Calu3 (cell line): ENCODE results near the gene FAF2. TPM values are rescaled to one million over a fixed set of nuclear protein-coding genes. Genes with fewer than 3 reads are reported as not detected.
A peak's percentile ranks its signal among the peaks of the same experiment; 100 is the strongest.

ENCODE experiments used
- BruUV-seq: library from RNA; stranded (reverse); fragments of 400-500 nt; replicated peaks from 2 replicates; lab custom pipeline; 2021; lab: Mats Ljungman, UMichigan
- CTCF ChIA-PET: fragments of 300-600 bp; sonication (Branson Sonifier 250); formaldehyde crosslinking; loops from one replicate; lab custom pipeline; 2022; ENCODE audit warnings: antibody characterized with exemption; lab: Charles Lee
- DNase-seq: peaks from one replicate; pipeline ENCODE4 v3.0.0; 2022
- H3K27ac Mint-ChIP-seq: one replicate; pipeline ENCODE4 v1.8.0; 2022; ENCODE audit warnings: mixed read lengths; ENCODE audit not compliant: unreplicated experiment
- H3K27me3 Mint-ChIP-seq: one replicate; pipeline ENCODE4 v1.8.0; 2022; ENCODE audit warnings: mixed read lengths; ENCODE audit not compliant: unreplicated experiment
- H3K36me3 Mint-ChIP-seq: one replicate; pipeline ENCODE4 v1.8.0; 2022; ENCODE audit warnings: mild to moderate bottlenecking, moderate library complexity, mixed read lengths; ENCODE audit not compliant: insufficient read depth, unreplicated experiment
- H3K4me1 Mint-ChIP-seq: one replicate; pipeline ENCODE4 v1.8.0; 2022; ENCODE audit warnings: mild to moderate bottlenecking, low read depth, mixed read lengths; ENCODE audit not compliant: unreplicated experiment
- H3K4me3 Mint-ChIP-seq: one replicate; pipeline ENCODE4 v1.8.0; 2022; ENCODE audit warnings: mild to moderate bottlenecking, low read depth, moderate library complexity, mixed read lengths; ENCODE audit not compliant: unreplicated experiment
- H3K9me3 Mint-ChIP-seq: one replicate; pipeline ENCODE4 v1.8.0; 2022; ENCODE audit warnings: low read depth, mixed read lengths; ENCODE audit not compliant: unreplicated experiment
- intact Hi-C: fragments of 100-400 bp; cut with micrococcal nuclease; formaldehyde crosslinking; loops from one replicate; pipeline ENCODE4 v1.10.0; 2022; ENCODE audit not compliant: unreplicated experiment
- total RNA-seq: library from RNA; stranded (reverse); gene quantifications from 2 replicates; pipeline ENCODE4 v1.2.3, GENCODE V29; 2022
- TF ChIP-seq, protein P1 (sequence below): fragments of 200-600 bp; IDR thresholded peaks from one replicate; pipeline ENCODE4 v1.8.0; 2022; ENCODE audit warnings: antibody characterized with exemption; ENCODE audit not compliant: unreplicated experiment

The FAF2 gene
- total RNA-seq, 1 experiment from 2014 or later: 73.6 TPM

GRCh38 chr5:176426876-176427275 lies 21.3 kb upstream of the FAF2 start:
- Mint-ChIP-seq H3K4me3 (no peak overlapping the region), H3K4me1 (peaks cover 46% of the 10 kb centered on the region), H3K9me3 (no peaks in the 10 kb centered on the region), H3K27me3 (no peaks in the 10 kb centered on the region), H3K27ac (peak overlapping the region; percentile 70), H3K36me3 (peaks cover 6% of the 10 kb centered on the region)
- intact Hi-C loops: no loop called here
- BruUV-seq: no TSS peak
- TF ChIP-seq, protein P1, sequence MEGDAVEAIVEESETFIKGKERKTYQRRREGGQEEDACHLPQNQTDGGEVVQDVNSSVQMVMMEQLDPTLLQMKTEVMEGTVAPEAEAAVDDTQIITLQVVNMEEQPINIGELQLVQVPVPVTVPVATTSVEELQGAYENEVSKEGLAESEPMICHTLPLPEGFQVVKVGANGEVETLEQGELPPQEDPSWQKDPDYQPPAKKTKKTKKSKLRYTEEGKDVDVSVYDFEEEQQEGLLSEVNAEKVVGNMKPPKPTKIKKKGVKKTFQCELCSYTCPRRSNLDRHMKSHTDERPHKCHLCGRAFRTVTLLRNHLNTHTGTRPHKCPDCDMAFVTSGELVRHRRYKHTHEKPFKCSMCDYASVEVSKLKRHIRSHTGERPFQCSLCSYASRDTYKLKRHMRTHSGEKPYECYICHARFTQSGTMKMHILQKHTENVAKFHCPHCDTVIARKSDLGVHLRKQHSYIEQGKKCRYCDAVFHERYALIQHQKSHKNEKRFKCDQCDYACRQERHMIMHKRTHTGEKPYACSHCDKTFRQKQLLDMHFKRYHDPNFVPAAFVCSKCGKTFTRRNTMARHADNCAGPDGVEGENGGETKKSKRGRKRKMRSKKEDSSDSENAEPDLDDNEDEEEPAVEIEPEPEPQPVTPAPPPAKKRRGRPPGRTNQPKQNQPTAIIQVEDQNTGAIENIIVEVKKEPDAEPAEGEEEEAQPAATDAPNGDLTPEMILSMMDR: no peak
- CTCF ChIA-PET: interaction anchor here (0.8 kb wide), 1 partner anchor 21 kb away, joined by 3 read pairs; no protein-coding TSS in a partner anchor
- no peak for DNase-seq

DNA sequence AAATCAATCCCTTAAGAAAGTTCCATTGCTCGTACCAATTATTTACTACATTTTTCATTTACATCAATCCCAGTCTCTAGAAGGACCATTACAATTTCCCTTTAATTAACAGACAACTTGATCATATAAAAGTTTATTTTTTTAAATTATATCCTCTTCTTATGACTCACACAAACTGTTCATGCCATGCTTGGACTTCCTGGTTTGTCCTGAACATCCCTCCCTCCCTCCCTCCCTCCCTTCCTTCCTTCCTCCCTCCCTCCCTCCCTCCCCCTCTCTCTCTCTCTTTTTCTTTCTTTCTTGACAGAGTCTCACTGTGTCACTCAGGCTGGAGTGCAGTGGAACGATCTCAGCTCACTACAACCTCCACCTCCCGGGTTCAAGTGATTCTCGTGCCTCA lies 20.2 kb upstream of the FAF2 start:
- Mint-ChIP-seq H3K36me3 (peaks cover 6% of the 10 kb centered on the region), H3K9me3 (no peaks in the 10 kb centered on the region), H3K4me1 (peaks cover 48% of the 10 kb centered on the region), H3K27ac (peak overlapping the region; percentile 35), H3K4me3 (peak overlapping the region; percentile 14), H3K27me3 (no peaks in the 10 kb centered on the region)
- CTCF ChIA-PET: interaction anchor here (0.5 to 1.5 kb wide), 4 partner anchors 11 to 668 kb away, joined by 3 to 4 read pairs (median 3); no protein-coding TSS in a partner anchor
- intact Hi-C loops: no loop called here
- TF ChIP-seq, protein P1: no peak
- BruUV-seq: no TSS peak
- DNase-seq: no peak

DNA sequence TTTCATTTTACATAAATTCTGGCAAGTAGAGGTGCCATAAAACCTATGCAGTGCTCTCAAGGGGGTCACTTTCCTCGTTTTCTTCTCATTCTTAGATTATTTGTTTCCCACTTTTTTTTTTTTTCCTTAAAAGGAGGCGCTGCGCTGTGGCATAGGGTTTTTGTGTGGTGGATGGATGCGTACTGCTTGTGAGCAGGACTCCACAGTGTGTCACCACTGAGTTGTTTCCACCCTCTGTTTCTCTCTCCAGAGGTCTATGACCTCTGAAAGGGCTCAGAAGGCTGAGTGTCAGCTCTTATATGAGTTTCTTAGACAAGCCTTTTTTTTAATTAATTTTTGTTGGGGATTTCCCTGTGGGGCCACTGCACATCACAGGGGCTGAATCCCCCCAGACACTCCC lies 18.2 kb upstream of the FAF2 start:
- H3K4me3 Mint-ChIP-seq: no peak overlapping the region
- TF ChIP-seq, protein P1: no peak
- no peaks in the 10 kb centered on the region for H3K9me3 Mint-ChIP-seq
- CTCF ChIA-PET: no interaction called here
- H3K36me3 Mint-ChIP-seq: peaks cover 6% of the 10 kb centered on the region
- no TSS peak for BruUV-seq
- peaks cover 38% of the 10 kb centered on the region for H3K4me1 Mint-ChIP-seq
- no peaks in the 10 kb centered on the region for H3K27me3 Mint-ChIP-seq
- no peak for DNase-seq
- intact Hi-C loops: no loop called here
- no peak overlapping the region for H3K27ac Mint-ChIP-seq

- CTCF ChIA-PET: no interaction called here
- no peak for DNase-seq
- TF ChIP-seq, protein P1: no peak
- Mint-ChIP-seq H3K27ac (no peak overlapping the region), H3K4me1 (peaks cover 28% of the 10 kb centered on the region), H3K36me3 (no peaks in the 10 kb centered on the region), H3K9me3 (no peaks in the 10 kb centered on the region), H3K4me3 (no peak overlapping the region), H3K27me3 (no peaks in the 10 kb centered on the region)
- intact Hi-C loops: no loop called here
- BruUV-seq: no TSS peak
Observed at GRCh38 chr5:176432707-176433106, 15.5 kb upstream of the FAF2 start.
